ENCODE results near the gene PBX3.

GRCh38 chr9:125726456-125727132, 20.6 kb upstream of the PBX3 start:
- TF ChIP-seq CTCF (IDR thresholded peaks at IDR 0.05) (no peak), POLR2A (IDR thresholded peaks at IDR 0.05) (no peak)
